Thyroid gland (tissue), 4 donors: Measurements from ENCODE around the gene CXCL17.

Source experiments
- POLR2A ChIP-seq, 2 donors: fragments of 450-650 bp; IDR thresholded peaks; one replicate each; pipeline ENCODE4 v1.6.1; 2017; ENCODE audit warnings: antibody characterized with exemption in 2 of 2, mild to moderate bottlenecking in 2 of 2, moderate library complexity in 1 of 2
- TF ChIP-seq, protein P1 (sequence below), 6 experiments: fragments of 200-600 bp in 3 of 6; fragments of 450-650 bp in 3 of 6; sonication (generic) in 3 of 6; IDR thresholded peaks; one replicate each; pipeline ENCODE4 v1.5.1; 2016 to 2019; ENCODE audit warnings: antibody characterized with exemption in 6 of 6, mild to moderate bottlenecking in 2 of 6, inconsistent platforms in 1 of 6, moderate library complexity in 1 of 6

DNA sequence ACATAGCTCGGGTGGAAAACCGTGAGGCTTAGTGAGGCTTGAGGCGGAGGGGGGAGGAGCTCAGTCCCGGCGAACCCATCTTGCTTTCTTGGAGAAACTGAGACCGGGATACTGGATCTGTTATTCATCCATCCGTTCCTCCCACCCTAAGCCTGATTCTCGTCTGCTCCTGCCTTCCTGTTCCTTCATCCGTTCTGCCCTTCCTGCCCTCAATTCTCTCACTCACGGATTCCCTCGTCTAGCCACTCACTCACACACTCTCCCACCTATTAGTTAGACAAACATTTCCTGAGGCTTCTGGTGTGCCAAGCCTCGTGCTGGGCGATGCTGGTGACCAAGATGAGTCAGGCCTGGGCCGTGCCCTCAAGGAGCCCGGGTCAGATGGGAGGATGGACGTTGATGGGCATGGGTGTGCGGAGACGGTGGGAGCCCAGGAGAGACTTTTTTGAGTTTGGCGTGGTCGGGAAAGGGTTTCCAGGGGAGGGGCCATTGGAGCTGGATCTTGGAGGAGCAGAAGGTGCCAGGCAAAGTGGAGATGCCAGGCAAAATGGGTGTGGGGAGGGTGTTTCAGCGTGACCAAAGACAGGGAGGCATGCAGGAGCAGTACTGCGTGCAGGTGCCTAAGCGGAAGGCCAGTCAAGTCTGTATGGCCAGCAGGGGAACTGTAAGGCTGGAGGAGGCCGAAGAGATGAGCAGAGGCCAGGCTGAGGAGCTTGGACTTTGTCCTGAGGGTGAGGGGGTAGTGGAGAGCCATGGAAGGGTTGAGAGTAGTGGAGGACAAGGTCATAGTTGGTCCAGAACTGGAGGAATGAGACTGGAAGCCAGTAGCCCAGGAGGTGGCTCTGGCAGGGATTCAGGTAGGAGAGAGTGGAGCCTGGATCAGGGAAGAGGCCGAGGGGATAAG is 45.2 kb downstream of the CXCL17 start:
- TF ChIP-seq, protein P1, sequence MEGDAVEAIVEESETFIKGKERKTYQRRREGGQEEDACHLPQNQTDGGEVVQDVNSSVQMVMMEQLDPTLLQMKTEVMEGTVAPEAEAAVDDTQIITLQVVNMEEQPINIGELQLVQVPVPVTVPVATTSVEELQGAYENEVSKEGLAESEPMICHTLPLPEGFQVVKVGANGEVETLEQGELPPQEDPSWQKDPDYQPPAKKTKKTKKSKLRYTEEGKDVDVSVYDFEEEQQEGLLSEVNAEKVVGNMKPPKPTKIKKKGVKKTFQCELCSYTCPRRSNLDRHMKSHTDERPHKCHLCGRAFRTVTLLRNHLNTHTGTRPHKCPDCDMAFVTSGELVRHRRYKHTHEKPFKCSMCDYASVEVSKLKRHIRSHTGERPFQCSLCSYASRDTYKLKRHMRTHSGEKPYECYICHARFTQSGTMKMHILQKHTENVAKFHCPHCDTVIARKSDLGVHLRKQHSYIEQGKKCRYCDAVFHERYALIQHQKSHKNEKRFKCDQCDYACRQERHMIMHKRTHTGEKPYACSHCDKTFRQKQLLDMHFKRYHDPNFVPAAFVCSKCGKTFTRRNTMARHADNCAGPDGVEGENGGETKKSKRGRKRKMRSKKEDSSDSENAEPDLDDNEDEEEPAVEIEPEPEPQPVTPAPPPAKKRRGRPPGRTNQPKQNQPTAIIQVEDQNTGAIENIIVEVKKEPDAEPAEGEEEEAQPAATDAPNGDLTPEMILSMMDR (IDR thresholded peaks at IDR 0.05) = no peak
- TF ChIP-seq POLR2A (IDR thresholded peaks at IDR 0.05) = no peak
